Measurements from ENCODE around the gene RPL23.

Gene RPL23

DNA sequence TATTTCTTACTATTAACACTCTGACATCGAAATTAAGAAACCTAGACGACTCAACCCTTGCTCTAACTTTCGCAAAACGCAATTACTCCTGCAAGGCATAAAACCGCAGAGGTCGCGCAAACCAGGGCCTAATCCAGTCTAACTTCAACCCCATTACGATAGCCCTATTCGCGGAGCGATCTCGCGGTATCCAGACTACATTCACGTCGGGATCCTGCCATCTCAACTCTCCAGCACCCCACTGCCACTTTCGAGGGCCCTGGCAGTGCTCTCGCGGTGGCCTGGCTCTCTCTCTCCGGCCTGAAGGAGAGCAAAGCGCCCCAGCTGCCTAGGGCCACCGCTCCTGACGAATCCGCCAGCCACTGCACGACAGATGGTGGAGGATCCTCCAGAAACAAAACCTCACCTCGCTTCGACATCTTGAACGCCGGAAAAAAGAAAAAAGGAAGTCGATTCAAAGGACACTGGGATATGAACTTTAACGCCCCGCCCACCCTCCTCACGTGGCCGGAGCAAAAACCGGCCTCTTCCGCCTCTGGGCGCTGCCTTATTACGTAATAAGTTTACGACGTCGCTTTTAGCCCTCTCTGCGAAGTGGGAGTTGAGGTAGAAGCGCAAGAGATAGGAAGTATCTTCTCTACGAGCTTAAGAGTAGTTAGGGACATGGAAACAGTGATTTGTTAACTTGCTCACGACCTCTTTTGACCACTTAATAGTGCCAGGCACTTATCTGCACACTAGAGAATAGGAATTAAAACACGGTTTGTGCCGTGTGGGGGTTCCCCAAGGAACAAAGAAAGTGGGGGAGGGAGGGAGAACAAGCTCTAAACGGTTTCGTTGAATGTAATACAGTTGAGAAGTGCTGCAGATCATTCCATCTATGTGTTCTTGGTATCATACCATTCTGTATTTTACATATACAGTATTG is at the start of gene RPL23:
TSS of gene RPL23 (minus strand) at position 430 of the 928 bp plus-strand sequence. CDS start at position 419, 11 bp downstream.
- peak; percentile 85 to 89 for DNase-seq (ENCODE audit: low read depth in 2 of 2)

- DNase-seq (ENCODE audit: low read depth in 2 of 2): peak in 1 of 2 donors; percentile 30
Observed at GRCh38 chr17:38900978-38901656, 47.6 kb upstream of the RPL23 start.

DNA sequence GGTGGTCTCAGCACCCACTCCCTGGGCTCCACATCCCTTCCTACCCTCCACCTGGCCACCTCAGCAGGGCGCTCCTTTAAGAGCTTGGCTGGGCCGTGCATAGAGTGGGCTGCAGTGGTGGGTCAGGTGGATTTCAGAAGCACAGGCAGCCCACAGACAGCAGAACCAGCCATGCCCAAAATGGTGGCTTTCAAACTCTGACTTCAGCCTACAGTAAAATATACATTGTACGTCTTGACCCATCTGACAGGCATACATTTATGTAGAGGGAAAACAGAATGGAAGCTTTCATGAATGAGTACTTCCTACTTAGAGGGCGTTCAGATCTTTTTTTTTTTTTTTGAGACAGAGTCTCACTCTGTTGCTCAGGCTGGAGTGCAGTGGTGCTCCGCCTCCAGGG is 45.9 kb upstream of the RPL23 start:
- no peak for DNase-seq (ENCODE audit: low read depth in 2 of 2)

GRCh38 chr17:38898812-38899348 is 45.4 kb upstream of the RPL23 start:
- DNase-seq (ENCODE audit: low read depth in 2 of 2): peak; percentile 89 to 90

DNA sequence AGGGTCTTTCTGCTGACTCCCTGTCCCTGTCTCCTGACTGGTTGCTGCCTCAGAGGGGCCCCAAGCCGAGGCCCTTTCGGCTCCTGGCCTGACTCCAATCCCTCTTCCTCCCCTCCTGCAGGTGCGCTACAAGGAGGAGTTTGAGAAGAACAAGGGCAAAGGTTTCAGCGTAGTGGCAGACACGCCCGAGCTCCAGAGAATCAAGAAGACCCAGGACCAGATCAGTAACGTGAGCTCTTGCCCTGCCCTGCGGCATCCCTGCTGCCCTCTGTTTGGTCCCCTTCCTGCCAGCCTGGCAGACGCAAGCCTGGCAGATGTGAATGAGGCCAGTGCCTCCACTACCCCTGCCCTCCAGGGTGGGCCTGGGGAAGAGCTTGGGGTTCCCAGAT is 44.8 kb upstream of the RPL23 start:
- no peak for DNase-seq (ENCODE audit: low read depth in 2 of 2)

- DNase-seq (ENCODE audit: low read depth in 2 of 2): no peak
Observed at GRCh38 chr17:38897671-38898290, 44.3 kb upstream of the RPL23 start.

- no peak for DNase-seq (ENCODE audit: low read depth in 2 of 2)
Observed at GRCh38 chr17:38897176-38897575, 43.7 kb upstream of the RPL23 start.

DNA sequence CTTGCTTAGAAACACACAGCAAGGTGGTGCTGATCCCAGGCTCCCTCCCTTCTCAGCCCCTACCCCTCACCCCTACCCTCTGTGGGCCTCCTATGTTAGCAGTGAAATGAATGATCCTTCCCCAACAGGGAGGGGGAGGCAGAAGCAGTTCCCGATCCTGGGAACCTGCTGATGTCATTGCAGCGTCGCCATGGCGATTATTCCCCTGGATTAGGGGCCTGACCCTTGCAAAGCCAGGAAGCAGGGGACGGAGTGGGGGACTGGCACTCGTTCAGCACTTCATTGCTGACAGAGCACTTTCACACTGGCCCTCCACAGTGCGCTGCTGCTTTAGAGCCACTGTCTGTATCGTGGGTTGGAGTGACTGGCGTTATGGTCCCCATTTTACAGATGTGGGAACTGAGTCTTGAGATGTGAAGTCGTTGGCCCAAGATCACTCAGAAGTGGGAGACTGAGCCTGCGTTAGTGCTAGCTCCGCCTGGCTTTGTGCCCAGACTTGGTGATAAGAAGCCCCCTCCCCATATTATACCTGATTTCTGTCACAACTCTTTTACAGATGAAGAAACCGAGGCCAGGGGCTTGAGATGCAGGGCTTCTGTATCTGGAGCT is 42.9 kb upstream of the RPL23 start:
- DNase-seq (ENCODE audit: low read depth in 2 of 2): no peak

DNA sequence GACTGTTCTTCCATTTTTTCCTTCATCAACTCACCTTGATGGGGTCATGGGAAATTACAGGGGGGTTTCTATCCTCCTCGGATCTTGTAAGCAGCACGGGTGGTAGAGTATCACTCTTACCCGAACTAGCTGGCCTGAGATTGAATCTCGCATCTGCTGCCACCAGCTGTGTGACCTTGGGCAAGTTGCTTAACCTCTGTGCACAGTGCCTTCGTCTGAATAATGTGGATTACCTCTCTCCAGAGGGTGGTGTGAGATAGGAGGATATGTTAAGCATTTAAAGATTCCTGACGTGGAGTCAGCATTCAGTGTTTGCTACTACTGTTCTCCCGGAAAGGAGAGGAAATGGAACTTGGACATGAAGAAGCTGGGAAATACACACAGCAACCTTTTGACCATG is 40.8 kb upstream of the RPL23 start:
- DNase-seq (ENCODE audit: low read depth in 2 of 2): no peak

- DNase-seq (ENCODE audit: low read depth in 2 of 2): peak; percentile 47 to 65
Observed at GRCh38 chr17:38893607-38894006, 40.1 kb upstream of the RPL23 start.

DNA sequence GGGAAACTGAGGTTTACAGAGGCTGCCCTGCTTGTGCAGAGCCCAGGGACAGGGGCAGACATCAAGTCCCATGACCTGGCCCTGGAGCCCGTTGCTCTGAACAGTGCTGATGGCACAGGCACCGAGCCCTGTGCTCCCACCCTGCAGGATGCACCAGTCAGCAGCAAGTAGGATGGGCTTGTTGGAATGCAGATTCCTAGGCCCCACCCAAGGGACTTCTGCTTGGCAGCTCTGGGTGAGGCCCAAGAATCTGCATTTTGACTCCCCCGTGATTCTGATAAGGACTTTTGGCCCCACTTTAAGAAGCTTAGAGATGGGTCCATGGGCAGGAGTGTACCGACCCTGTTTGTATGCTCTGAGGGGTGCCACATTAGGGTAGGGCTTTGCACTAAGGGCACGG is 39.6 kb upstream of the RPL23 start:
- DNase-seq (ENCODE audit: low read depth in 2 of 2): no peak

DNA sequence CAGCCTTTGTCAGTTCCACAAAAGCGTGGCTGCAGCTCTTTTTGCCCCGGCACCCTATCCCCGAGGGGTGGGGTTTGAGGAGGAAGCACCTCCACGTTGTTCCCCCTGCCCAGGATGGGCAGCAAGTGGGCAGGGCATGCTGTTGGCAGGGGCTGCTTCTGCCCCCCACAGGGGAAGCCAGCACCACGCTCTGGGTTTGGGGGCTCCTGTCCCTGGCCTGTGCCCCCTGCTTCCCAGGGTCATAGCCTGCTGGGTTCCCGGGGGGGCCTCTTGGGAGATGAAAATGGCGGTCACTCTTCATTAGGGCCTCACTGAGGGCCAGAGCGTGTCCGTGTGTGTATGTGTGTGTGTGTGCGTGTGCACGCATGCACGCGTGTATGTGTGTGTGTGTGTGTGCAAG is 39.1 kb upstream of the RPL23 start:
- DNase-seq (ENCODE audit: low read depth in 2 of 2): no peak

DNA sequence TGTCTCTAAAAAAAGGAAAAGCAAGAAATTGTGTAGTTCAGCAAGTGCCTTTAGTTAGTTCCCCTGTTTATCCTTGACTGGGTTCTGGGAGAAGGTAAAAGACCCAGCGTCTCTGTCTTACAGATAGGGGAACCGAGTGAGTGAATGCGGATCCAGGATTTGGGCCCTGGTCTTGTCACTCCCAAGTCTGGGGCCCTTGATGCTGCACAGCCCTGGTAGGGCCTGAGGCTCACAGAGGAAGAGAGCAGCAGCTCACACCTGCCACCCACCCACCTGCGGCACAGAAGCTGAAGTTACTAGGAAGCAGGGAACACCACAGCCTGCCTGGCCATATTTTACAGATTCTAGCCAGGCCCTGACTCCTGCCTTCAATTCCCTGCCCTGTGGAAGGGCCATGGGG is 38.6 kb upstream of the RPL23 start:
- no peak for DNase-seq (ENCODE audit: low read depth in 2 of 2)

GRCh38 chr17:38891441-38891840 is 37.9 kb upstream of the RPL23 start:
- no peak for DNase-seq (ENCODE audit: low read depth in 2 of 2)

DNA sequence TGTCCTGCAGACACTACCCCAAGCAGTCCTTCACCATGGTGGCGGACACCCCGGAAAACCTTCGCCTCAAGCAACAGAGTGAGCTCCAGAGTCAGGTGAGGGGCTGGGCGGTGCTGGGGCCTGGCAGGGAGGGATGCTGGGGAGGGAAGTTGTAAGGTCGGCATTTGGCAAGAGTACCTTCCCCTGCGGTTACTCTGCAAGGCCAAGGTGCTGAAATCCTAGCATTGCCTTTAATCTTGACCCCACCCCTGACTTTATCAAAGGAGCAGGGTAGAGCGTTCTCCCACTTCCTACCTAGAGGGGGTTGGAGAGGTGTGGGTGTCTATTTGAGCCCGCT is 36.9 kb upstream of the RPL23 start:
- DNase-seq (ENCODE audit: low read depth in 2 of 2): no peak

GRCh38 chr17:38889745-38890409 is 36.4 kb upstream of the RPL23 start:
- no peak for DNase-seq (ENCODE audit: low read depth in 2 of 2)

DNA sequence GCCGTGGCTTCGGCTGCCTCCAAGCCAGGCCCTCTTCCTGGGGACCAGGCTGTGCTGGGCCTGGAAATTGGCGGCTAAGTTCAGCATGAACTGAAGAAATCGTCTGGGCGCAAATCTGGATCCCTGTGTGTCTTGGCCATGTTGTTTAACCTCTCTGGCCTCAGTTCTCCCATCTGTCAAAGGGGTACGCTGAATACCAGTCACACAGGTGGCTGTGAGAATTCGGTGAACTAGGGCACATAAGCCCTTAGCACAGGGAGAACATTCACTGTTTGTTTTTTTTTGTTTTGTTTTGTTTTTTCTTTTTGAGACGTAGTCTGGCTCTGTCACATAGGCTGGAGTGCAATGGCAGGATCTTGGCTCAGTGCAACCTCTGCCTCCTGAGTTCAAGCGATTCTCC is 35.3 kb upstream of the RPL23 start:
- DNase-seq (ENCODE audit: low read depth in 2 of 2): no peak

DNA sequence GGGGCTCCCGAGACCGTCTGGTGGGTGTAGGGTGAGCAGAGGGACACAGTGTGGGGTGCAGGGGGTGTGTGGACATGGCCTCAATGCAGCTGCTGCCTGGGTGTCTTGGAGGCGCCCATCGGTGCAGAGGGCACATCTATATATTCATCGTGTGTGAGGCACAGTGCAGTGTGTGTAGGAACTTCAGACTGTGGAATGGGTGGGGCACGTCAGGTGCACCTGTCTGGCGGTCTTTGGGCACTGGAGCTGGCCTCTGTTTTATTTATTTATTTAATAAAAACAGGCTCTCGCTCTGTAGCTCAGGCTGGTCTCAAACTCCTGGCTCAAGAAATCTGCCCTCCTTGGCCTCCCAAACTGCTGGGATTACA is 33.1 kb upstream of the RPL23 start:
- no peak for DNase-seq (ENCODE audit: low read depth in 2 of 2)

GRCh38 chr17:38885728-38886642 is 32.5 kb upstream of the RPL23 start:
- DNase-seq (ENCODE audit: low read depth in 2 of 2): no peak

GRCh38 chr17:38885044-38885727 is 31.7 kb upstream of the RPL23 start:
- no peak for DNase-seq (ENCODE audit: low read depth in 2 of 2)
